ENCODE measurements around the gene PLAAT4. TPM values are rescaled to one million over a fixed set of nuclear protein-coding genes. Genes with fewer than 3 reads are reported as not detected.

Gene PLAAT4
- total and polyA plus RNA-seq, 10 of the 15 experiments (the other 5 are each of a cell fraction or from before 2014, with no cell fraction given), result 6.0 to 34.3 (median 12.4) TPM

GRCh38 chr11:63493127-63493526 lies 43.5 kb upstream of the PLAAT4 start:
- BruUV-seq (replicated peaks), result no TSS peak
- no peak for DNase-seq (ENCODE audit: low read depth, low spot score)
- in situ Hi-C loops (cut with MboI), result no loop called here
- ChIA-PET SMC1A (ENCODE audit: uncharacterized antibody, unreplicated experiment) (no interaction called here), POLR2A (interaction anchor here (0.7 kb wide), 1 partner anchor 260 kb away, joined by 7 read pairs; no protein-coding TSS in a partner anchor), CTCF (interaction anchor here (6.0 kb wide), 1 partner anchor 14 kb away, joined by 25 read pairs; no protein-coding TSS in a partner anchor), RAD21 (ENCODE audit: unreplicated experiment) (no interaction called here)
- TF ChIP-seq, protein P1, sequence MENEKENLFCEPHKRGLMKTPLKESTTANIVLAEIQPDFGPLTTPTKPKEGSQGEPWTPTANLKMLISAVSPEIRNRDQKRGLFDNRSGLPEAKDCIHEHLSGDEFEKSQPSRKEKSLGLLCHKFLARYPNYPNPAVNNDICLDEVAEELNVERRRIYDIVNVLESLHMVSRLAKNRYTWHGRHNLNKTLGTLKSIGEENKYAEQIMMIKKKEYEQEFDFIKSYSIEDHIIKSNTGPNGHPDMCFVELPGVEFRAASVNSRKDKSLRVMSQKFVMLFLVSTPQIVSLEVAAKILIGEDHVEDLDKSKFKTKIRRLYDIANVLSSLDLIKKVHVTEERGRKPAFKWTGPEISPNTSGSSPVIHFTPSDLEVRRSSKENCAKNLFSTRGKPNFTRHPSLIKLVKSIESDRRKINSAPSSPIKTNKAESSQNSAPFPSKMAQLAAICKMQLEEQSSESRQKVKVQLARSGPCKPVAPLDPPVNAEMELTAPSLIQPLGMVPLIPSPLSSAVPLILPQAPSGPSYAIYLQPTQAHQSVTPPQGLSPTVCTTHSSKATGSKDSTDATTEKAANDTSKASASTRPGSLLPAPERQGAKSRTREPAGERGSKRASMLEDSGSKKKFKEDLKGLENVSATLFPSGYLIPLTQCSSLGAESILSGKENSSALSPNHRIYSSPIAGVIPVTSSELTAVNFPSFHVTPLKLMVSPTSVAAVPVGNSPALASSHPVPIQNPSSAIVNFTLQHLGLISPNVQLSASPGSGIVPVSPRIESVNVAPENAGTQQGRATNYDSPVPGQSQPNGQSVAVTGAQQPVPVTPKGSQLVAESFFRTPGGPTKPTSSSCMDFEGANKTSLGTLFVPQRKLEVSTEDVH (IDR thresholded peaks at IDR 0.05; ENCODE audit: low read depth, partially characterized antibody), result no peak
- TF ChIP-seq ZNF384 (IDR thresholded peaks at IDR 0.05; ENCODE audit: borderline replicate concordance, low read depth, low read length), result no peak
- TF ChIP-seq NFIC (IDR thresholded peaks at IDR 0.05; ENCODE audit: low read depth, low read length), result no peak
- TF ChIP-seq YY1 (IDR thresholded peaks at IDR 0.05; ENCODE audit: low read depth, low read length), result no peak
- TF ChIP-seq MTA2 (IDR thresholded peaks at IDR 0.05; ENCODE audit: low read depth), result no peak
- no peak for TF ChIP-seq PML (IDR thresholded peaks at IDR 0.05; ENCODE audit: low read length)
- TF ChIP-seq FOXM1 (IDR thresholded peaks at IDR 0.05; ENCODE audit: low read depth, low read length), result no peak
- TF ChIP-seq PAX8 (IDR thresholded peaks at IDR 0.05), result no peak
- TF ChIP-seq RAD21 (IDR thresholded peaks at IDR 0.05; ENCODE audit: insufficient read depth, low read depth, low read length), result no peak
- no peak for TF ChIP-seq CREB1 (IDR thresholded peaks at IDR 0.05; ENCODE audit: low read depth)
- Histone ChIP-seq H3K4me2 (ENCODE audit: control insufficient read depth, insufficient read depth) (no peak overlapping the region), H4K20me1 (ENCODE audit: control insufficient read depth, insufficient read depth) (no peaks in the 10 kb centered on the region), H2AFZ (ENCODE audit: control insufficient read depth, low read depth, low read length) (no peak overlapping the region), H3K27me3 (replicated peaks in 1 of 2; ENCODE audit: control insufficient read depth in 2 of 2, insufficient read depth in 2 of 2, low read length in 1 of 2) (peaks cover 3 to 8% of the 10 kb centered on the region in 2 experiments; a peak in 3 of 4 replicates), H3K9me3 (replicated peaks; ENCODE audit: control insufficient read depth, insufficient read depth, low read length) (no peaks in the 10 kb centered on the region; the same call in 2 of the 3 replicates), H3K4me1 (ENCODE audit: control insufficient read depth, insufficient read depth, low read length) (no peaks in the 10 kb centered on the region), H3K4me3 (no peak overlapping the region), H3K79me2 (ENCODE audit: control insufficient read depth, insufficient read depth, low read length) (no peaks in the 10 kb centered on the region), H3K36me3 (ENCODE audit: control insufficient read depth in 2 of 2, insufficient read depth in 2 of 2, low read length in 1 of 2) (no peaks in the 10 kb centered on the region), H3K27ac (ENCODE audit: control insufficient read depth, insufficient read depth) (no peak overlapping the region), H3K9ac (ENCODE audit: control insufficient read depth, insufficient read depth, low read length) (no peak overlapping the region)
- FAIRE-seq, result no peak
- intact Hi-C loops (cut with micrococcal nuclease; ENCODE audit: unreplicated experiment), result no loop called here
- no peak for ATAC-seq
- 23% methylated on average over 1 of the region's 1 CpG for WGBS (ENCODE audit: insufficient coverage, insufficient replicate concordance, low lambda C conversion rate, missing lambda C conversion rate)
